ENCODE measurements around the gene CD300LF. TPM values are rescaled to one million over a fixed set of nuclear protein-coding genes. Genes with fewer than 3 reads are reported as not detected.

Gene CD300LF
- total RNA-seq, 1 experiment from 2014 or later: not detected

- no peak for DNase-seq (ENCODE audit: low read depth)
These were observed 17.1 kb upstream of the CD300LF start for GRCh38 chr17:74729866-74730265.

GRCh38 chr17:74729368-74729767, 16.6 kb upstream of the CD300LF start:
- DNase-seq (ENCODE audit: low read depth): no peak

GRCh38 chr17:74728702-74729075, 16.0 kb upstream of the CD300LF start:
- no peak for DNase-seq (ENCODE audit: low read depth)

GRCh38 chr17:74728033-74728701, 15.4 kb upstream of the CD300LF start:
- no peak for DNase-seq (ENCODE audit: low read depth)

- DNase-seq (ENCODE audit: low read depth): no peak
These were observed 12.4 kb upstream of the CD300LF start for GRCh38 chr17:74725111-74725510.

- DNase-seq (ENCODE audit: low read depth): no peak
These were observed 11.2 kb upstream of the CD300LF start for GRCh38 chr17:74723891-74724290.

GRCh38 chr17:74722782-74723181, 10.1 kb upstream of the CD300LF start:
- DNase-seq (ENCODE audit: low read depth): no peak

- no peak for DNase-seq (ENCODE audit: low read depth)
These were observed 7.8 kb upstream of the CD300LF start for GRCh38 chr17:74720506-74720905.

- DNase-seq (ENCODE audit: low read depth): no peak
These were observed 2.4 kb upstream of the CD300LF start for GRCh38 chr17:74715144-74715543.

- no peak for DNase-seq (ENCODE audit: low read depth)
These were observed 540 bp upstream of the CD300LF start for GRCh38 chr17:74713171-74713755.

- DNase-seq (ENCODE audit: low read depth): no peak
These were observed 422 bp downstream of the CD300LF start for GRCh38 chr17:74712301-74712700.

- DNase-seq (ENCODE audit: low read depth): no peak
These were observed 1.5 kb downstream of the CD300LF start for GRCh38 chr17:74711058-74711824.

GRCh38 chr17:74704544-74704943, 8.2 kb downstream of the CD300LF start:
- DNase-seq (ENCODE audit: low read depth): no peak

GRCh38 chr17:74703311-74703710, 9.4 kb downstream of the CD300LF start:
- no peak for DNase-seq (ENCODE audit: low read depth)

GRCh38 chr17:74702116-74702871, 10.4 kb downstream of the CD300LF start:
- DNase-seq (ENCODE audit: low read depth): no peak

- DNase-seq (ENCODE audit: low read depth): no peak
These were observed 13.5 kb downstream of the CD300LF start for GRCh38 chr17:74699236-74699635.

GRCh38 chr17:74698069-74698468, 14.7 kb downstream of the CD300LF start:
- no peak for DNase-seq (ENCODE audit: low read depth)

- no peak for DNase-seq (ENCODE audit: low read depth)
These were observed 15.2 kb downstream of the CD300LF start for GRCh38 chr17:74697515-74697914.

GRCh38 chr17:74695629-74696028, 17.1 kb downstream of the CD300LF start:
- DNase-seq (ENCODE audit: low read depth): no peak

GRCh38 chr17:74694081-74694480, 18.6 kb downstream of the CD300LF start:
- no peak for DNase-seq (ENCODE audit: low read depth)

- DNase-seq (ENCODE audit: low read depth): no peak
These were observed 21.6 kb downstream of the CD300LF start for GRCh38 chr17:74691151-74691550.

- DNase-seq (ENCODE audit: low read depth): no peak
These were observed 22.3 kb downstream of the CD300LF start for GRCh38 chr17:74690409-74690825.
